HepG2 (cell line): ENCODE data around the gene GADD45A. TPM values are rescaled to one million over a fixed set of nuclear protein-coding genes. Genes with fewer than 3 reads are reported as not detected.

Experiments
- KMT2A ChIP-seq: sonication (generic); formaldehyde crosslinking; IDR thresholded peaks from 2 replicates; pipeline ENCODE4 v1.4.0; 2020; ENCODE audit warnings: missing genetic modification reagents
- NFIC ChIP-seq: IDR thresholded peaks from 2 replicates; pipeline ENCODE4 v1.6.1; 2012; ENCODE audit warnings: mild to moderate bottlenecking, low read length, inconsistent platforms
- RORA ChIP-seq: sonication (generic); formaldehyde crosslinking; IDR thresholded peaks from 2 replicates; pipeline ENCODE4 v1.5.0; 2020; ENCODE audit warnings: mild to moderate bottlenecking, missing genetic modification reagents, moderate library complexity
- SMARCC2 ChIP-seq: fragments of 450-650 bp; IDR thresholded peaks from 2 replicates; pipeline ENCODE4 v1.6.1; 2017; ENCODE audit warnings: antibody characterized with exemption, mild to moderate bottlenecking
- SNRNP70 ChIP-seq: fragments of 200-400 bp; formaldehyde crosslinking; IDR thresholded peaks from 2 replicates; pipeline ENCODE4 v1.6.1; 2017; ENCODE audit warnings: mild to moderate bottlenecking, low read depth, low read length, moderate library complexity
- TOPORS ChIP-seq: sonication (generic); formaldehyde crosslinking; IDR thresholded peaks from 2 replicates; pipeline ENCODE4 v1.8.0; 2023; ENCODE audit warnings: mild to moderate bottlenecking, missing genetic modification reagents
- ZNF3 ChIP-seq: IDR thresholded peaks from 2 replicates; pipeline ENCODE4 v1.7.0; 2017; ENCODE audit warnings: inconsistent platforms
- ZNF34 ChIP-seq: sonication (generic); formaldehyde crosslinking; IDR thresholded peaks from 2 replicates; pipeline ENCODE4 v1.4.0; 2020; ENCODE audit warnings: mild to moderate bottlenecking, missing genetic modification reagents, borderline replicate concordance
- ZNF670 ChIP-seq: sonication (generic); formaldehyde crosslinking; IDR thresholded peaks from 2 replicates; pipeline ENCODE4 v1.8.0; 2022; ENCODE audit warnings: mild to moderate bottlenecking, missing genetic modification reagents, borderline replicate concordance
- ZNF891 ChIP-seq: sonication (generic); formaldehyde crosslinking; IDR thresholded peaks from 2 replicates; pipeline ENCODE4 v1.5.0; 2020; ENCODE audit warnings: mild to moderate bottlenecking, missing genetic modification reagents
- polyA plus RNA-seq, 8 experiments: library from polyadenylated mRNA; depleted of rRNA in 3 of 8; stranded (reverse) in 7 of 8; unstranded in 1 of 8; fragments of >200 nt; fragmentation: Illumina TruSeq in 4 of 8; extraction: Trizol in 4 of 8; gene quantifications; 2 replicates each; pipeline versions ENCODE4 v1.2.1 to v1.2.3, GENCODE V29; 2011 to 2016; ENCODE audit warnings: low read depth in 4 of 8, missing spikeins in 1 of 8, mixed read lengths in 1 of 8; ENCODE audit not compliant: insufficient read depth in 1 of 8
- total RNA-seq, 5 experiments: library from RNA; depleted of rRNA; stranded (reverse); fragments of >200 nt; fragmentation: Illumina TruSeq; extraction: Trizol; gene quantifications; 2 replicates each; pipeline ENCODE4 v1.2.3, GENCODE V29; 2016; ENCODE audit warnings: low read depth in 1 of 5
- TF ChIP-seq, protein P1 (sequence below): sonication (generic); formaldehyde crosslinking; IDR thresholded peaks from 2 replicates; pipeline ENCODE4 v1.8.0; 2022; ENCODE audit warnings: low read depth, missing genetic modification reagents
- TF ChIP-seq, protein P2 (sequence below): IDR thresholded peaks from 2 replicates; pipeline ENCODE4 v1.6.1; 2016; ENCODE audit warnings: missing compliant biosample characterization, missing genetic modification reagents, borderline replicate concordance
- TF ChIP-seq, protein P3 (sequence below): sonication (generic); formaldehyde crosslinking; IDR thresholded peaks from 2 replicates; pipeline ENCODE4 v1.5.1; 2020; ENCODE audit warnings: missing genetic modification reagents, mild to moderate bottlenecking, borderline replicate concordance
- TF ChIP-seq, protein P4 (sequence below): sonication (generic); formaldehyde crosslinking; IDR thresholded peaks from 2 replicates; pipeline ENCODE4 v1.5.0; 2020; ENCODE audit warnings: mild to moderate bottlenecking, missing genetic modification reagents, moderate library complexity
- TF ChIP-seq, protein P5 (sequence below): sonication (generic); formaldehyde crosslinking; IDR thresholded peaks from 2 replicates; pipeline ENCODE4 v1.8.1; 2022; ENCODE audit warnings: mild to moderate bottlenecking, missing genetic modification reagents

The GADD45A gene
- total and polyA plus RNA-seq, 2 of the 13 experiments (the other 11 are each of a cell fraction or from before 2014, with no cell fraction given), result 33.2 to 46.2 TPM

DNA sequence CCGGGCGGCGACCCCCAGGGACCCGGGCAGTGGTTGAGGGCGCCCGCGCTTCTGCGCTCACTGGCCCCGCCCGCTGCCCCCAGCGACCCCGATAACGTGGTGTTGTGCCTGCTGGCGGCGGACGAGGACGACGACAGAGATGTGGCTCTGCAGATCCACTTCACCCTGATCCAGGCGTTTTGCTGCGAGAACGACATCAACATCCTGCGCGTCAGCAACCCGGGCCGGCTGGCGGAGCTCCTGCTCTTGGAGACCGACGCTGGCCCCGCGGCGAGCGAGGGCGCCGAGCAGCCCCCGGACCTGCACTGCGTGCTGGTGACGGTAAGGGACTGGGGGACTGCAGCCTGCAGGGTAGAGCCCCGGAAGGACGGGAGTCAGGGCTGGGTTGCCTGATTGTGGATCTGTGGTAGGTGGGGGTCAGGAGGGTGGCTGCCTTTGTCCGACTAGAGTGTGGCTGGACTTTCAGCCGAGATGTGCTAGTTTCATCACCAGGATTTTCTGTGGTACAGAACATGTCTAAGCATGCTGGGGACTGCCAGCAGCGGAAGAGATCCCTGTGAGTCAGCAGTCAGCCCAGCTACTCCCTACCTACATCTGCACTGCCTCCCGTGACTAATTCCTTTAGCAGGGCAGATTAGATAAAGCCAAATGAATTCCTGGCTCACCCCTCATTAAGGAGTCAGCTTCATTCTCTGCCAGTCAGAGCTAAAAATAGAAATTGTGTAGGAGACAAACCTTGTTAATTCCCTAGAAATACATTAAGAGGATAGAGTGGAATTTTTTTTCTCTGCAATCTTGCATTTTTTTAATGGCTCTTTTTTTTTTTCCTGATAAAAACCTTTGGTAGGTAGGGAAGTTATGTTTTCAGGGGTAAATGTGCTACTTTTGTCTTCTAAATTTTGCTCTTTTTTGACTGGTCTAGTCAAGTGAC is 1.5 kb downstream of the GADD45A start (continued):
- TF ChIP-seq, protein P1, sequence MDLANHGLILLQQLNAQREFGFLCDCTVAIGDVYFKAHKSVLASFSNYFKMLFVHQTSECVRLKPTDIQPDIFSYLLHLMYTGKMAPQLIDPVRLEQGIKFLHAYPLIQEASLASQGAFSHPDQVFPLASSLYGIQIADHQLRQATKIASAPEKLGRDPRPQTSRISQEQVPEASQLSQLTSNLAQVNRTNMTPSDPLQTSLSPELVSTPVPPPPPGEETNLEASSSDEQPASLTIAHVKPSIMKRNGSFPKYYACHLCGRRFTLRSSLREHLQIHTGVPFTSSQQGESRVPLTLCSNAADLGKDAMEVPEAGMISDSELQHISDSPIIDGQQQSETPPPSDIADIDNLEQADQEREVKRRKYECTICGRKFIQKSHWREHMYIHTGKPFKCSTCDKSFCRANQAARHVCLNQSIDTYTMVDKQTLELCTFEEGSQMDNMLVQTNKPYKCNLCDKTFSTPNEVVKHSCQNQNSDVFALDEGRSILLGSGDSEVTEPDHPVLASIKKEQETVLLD (CRISPR knock-in tag), result no peak
- TF ChIP-seq, protein P2, sequence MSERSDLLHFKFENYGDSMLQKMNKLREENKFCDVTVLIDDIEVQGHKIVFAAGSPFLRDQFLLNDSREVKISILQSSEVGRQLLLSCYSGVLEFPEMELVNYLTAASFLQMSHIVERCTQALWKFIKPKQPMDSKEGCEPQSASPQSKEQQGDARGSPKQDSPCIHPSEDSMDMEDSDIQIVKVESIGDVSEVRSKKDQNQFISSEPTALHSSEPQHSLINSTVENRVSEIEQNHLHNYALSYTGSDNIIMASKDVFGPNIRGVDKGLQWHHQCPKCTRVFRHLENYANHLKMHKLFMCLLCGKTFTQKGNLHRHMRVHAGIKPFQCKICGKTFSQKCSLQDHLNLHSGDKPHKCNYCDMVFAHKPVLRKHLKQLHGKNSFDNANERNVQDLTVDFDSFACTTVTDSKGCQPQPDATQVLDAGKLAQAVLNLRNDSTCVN (CRISPR knock-in tag), result peak; percentile 54; the same call in 1 of the 2 replicates
- no peak for TF ChIP-seq SMARCC2
- TF ChIP-seq RORA (CRISPR knock-in tag), result no peak
- peak; percentile 56 for TF ChIP-seq NFIC
- TF ChIP-seq ZNF891 (CRISPR knock-in tag), result peak; percentile 79; the same call in 1 of the 2 replicates
- TF ChIP-seq, protein P3, sequence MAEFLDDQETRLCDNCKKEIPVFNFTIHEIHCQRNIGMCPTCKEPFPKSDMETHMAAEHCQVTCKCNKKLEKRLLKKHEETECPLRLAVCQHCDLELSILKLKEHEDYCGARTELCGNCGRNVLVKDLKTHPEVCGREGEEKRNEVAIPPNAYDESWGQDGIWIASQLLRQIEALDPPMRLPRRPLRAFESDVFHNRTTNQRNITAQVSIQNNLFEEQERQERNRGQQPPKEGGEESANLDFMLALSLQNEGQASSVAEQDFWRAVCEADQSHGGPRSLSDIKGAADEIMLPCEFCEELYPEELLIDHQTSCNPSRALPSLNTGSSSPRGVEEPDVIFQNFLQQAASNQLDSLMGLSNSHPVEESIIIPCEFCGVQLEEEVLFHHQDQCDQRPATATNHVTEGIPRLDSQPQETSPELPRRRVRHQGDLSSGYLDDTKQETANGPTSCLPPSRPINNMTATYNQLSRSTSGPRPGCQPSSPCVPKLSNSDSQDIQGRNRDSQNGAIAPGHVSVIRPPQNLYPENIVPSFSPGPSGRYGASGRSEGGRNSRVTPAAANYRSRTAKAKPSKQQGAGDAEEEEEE (CRISPR knock-in tag), result no peak; the same call in 1 of the 2 replicates
- peak; percentile 67 for TF ChIP-seq KMT2A
- no peak for TF ChIP-seq ZNF670 (CRISPR knock-in tag)
- no peak for TF ChIP-seq ZNF3 (CRISPR knock-in tag)
- TF ChIP-seq TOPORS (CRISPR knock-in tag), result no peak
- TF ChIP-seq ZNF34 (CRISPR knock-in tag), result no peak
- TF ChIP-seq SNRNP70, result 0 out of 2 replicates have a peak, but pooled peaks have one; percentile 48
- TF ChIP-seq, protein P4, sequence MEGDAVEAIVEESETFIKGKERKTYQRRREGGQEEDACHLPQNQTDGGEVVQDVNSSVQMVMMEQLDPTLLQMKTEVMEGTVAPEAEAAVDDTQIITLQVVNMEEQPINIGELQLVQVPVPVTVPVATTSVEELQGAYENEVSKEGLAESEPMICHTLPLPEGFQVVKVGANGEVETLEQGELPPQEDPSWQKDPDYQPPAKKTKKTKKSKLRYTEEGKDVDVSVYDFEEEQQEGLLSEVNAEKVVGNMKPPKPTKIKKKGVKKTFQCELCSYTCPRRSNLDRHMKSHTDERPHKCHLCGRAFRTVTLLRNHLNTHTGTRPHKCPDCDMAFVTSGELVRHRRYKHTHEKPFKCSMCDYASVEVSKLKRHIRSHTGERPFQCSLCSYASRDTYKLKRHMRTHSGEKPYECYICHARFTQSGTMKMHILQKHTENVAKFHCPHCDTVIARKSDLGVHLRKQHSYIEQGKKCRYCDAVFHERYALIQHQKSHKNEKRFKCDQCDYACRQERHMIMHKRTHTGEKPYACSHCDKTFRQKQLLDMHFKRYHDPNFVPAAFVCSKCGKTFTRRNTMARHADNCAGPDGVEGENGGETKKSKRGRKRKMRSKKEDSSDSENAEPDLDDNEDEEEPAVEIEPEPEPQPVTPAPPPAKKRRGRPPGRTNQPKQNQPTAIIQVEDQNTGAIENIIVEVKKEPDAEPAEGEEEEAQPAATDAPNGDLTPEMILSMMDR (CRISPR knock-in tag), result peak; percentile 43
- TF ChIP-seq, protein P5, sequence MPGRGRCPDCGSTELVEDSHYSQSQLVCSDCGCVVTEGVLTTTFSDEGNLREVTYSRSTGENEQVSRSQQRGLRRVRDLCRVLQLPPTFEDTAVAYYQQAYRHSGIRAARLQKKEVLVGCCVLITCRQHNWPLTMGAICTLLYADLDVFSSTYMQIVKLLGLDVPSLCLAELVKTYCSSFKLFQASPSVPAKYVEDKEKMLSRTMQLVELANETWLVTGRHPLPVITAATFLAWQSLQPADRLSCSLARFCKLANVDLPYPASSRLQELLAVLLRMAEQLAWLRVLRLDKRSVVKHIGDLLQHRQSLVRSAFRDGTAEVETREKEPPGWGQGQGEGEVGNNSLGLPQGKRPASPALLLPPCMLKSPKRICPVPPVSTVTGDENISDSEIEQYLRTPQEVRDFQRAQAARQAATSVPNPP (CRISPR knock-in tag), result no peak
